Fibroblast of skin of left quadriceps (primary cell): ENCODE results near the gene POLE.
A peak's percentile ranks its signal among the peaks of the same experiment; 100 is the strongest.
"Not testable (repeated sequence)": the region's sequence is repeated elsewhere in the genome, so short reads cannot be mapped to it uniquely, and the experiment has no call there.

Experiments
- DNase-seq, 2 experiments: peaks; one replicate each; pipeline ENCODE4 v3.0.0-alpha.2; 2013; ENCODE audit warnings: low read depth in 2 of 2

POLE gene

GRCh38 chr12:132717531-132718387, 30.6 kb upstream of the POLE start:
- DNase-seq: no peak

- no peak for DNase-seq
These were observed 29.9 kb upstream of the POLE start for GRCh38 chr12:132717011-132717410.

GRCh38 chr12:132716356-132716755, 29.2 kb upstream of the POLE start:
- no peak for DNase-seq

GRCh38 chr12:132715874-132716273, 28.7 kb upstream of the POLE start:
- no peak for DNase-seq

GRCh38 chr12:132713123-132713522, 26.0 kb upstream of the POLE start:
- no peak for DNase-seq

GRCh38 chr12:132711080-132711843, 24.1 kb upstream of the POLE start:
- no peak for DNase-seq

- DNase-seq: peak; percentile 46 to 50
These were observed 23.4 kb upstream of the POLE start, which contains the start of gene PGAM5 for GRCh38 chr12:132710405-132711079. Gene PGAM5, plus strand, starts transcription at chr12:132710842. Its CDS starts 35 bp downstream, at chr12:132710877.

- DNase-seq: no peak
These were observed 22.9 kb upstream of the POLE start for GRCh38 chr12:132710043-132710404.

GRCh38 chr12:132708150-132708549, 21.0 kb upstream of the POLE start:
- no peak for DNase-seq

- DNase-seq: no peak
These were observed 20.1 kb upstream of the POLE start for GRCh38 chr12:132707241-132707640.

GRCh38 chr12:132703641-132704040, 16.5 kb upstream of the POLE start:
- DNase-seq: no peak

GRCh38 chr12:132702640-132703039, 15.5 kb upstream of the POLE start:
- no peak for DNase-seq

GRCh38 chr12:132700212-132700822, 13.2 kb upstream of the POLE start:
- DNase-seq: no peak

- no peak for DNase-seq
These were observed 11.2 kb upstream of the POLE start for GRCh38 chr12:132698341-132698740.

GRCh38 chr12:132695431-132695830, 8.3 kb upstream of the POLE start:
- no peak for DNase-seq

- not testable (repeated sequence) for DNase-seq
These were observed 7.7 kb upstream of the POLE start for GRCh38 chr12:132694888-132695287.

- DNase-seq: not testable (repeated sequence)
These were observed 4.9 kb upstream of the POLE start for GRCh38 chr12:132692030-132692429.

- no peak for DNase-seq
These were observed 3.0 kb upstream of the POLE start for GRCh38 chr12:132690112-132690511.

GRCh38 chr12:132689227-132689626, 2.1 kb upstream of the POLE start:
- no peak for DNase-seq

GRCh38 chr12:132686825-132687210, 324 bp downstream of the POLE start:
- no peak for DNase-seq

- DNase-seq: no peak
These were observed 1.7 kb downstream of the POLE start for GRCh38 chr12:132685400-132685799.

- no peak for DNase-seq
These were observed 9.7 kb downstream of the POLE start for GRCh38 chr12:132677492-132677891.
